Lung (tissue), 12 donors: Measurements from ENCODE around the gene CHAF1A. TPM values are rescaled to one million over a fixed set of nuclear protein-coding genes. Genes with fewer than 3 reads are reported as not detected.

Experiments
- ATAC-seq: fragments of 200-7000 bp; cut with Tn5 transposase; one replicate; pipeline ENCODE4 v1.9.1; 2020; ENCODE audit warnings: moderate number of reproducible peaks; ENCODE audit not compliant: insufficient read depth, low FRiP score
- DNase-seq, 3 donors: peaks; one replicate each; pipeline ENCODE4 v3.0.0-alpha.2; 2013 to 2017
- H3K27ac ChIP-seq, 2 donors: one replicate each; pipeline ENCODE4 v1.5.1; 2013; ENCODE audit warnings: mild to moderate bottlenecking in 2 of 2, moderate library complexity in 2 of 2, control low read depth in 1 of 2, inconsistent platforms in 1 of 2, low read depth in 1 of 2, low read length in 1 of 2
- H3K27me3 ChIP-seq, 3 donors: one replicate each; pipeline ENCODE4 v1.5.1; 2013; ENCODE audit warnings: low read length in 2 of 3; ENCODE audit not compliant: control insufficient read depth in 3 of 3, insufficient read depth in 3 of 3
- H3K36me3 ChIP-seq, 4 donors: one replicate each; pipeline ENCODE4 v1.5.1; 2013; ENCODE audit warnings: low read length in 4 of 4, mild to moderate bottlenecking in 1 of 4, moderate library complexity in 1 of 4; ENCODE audit not compliant: control insufficient read depth in 4 of 4, insufficient read depth in 4 of 4
- H3K4me1 ChIP-seq, 5 donors: one replicate each; pipeline ENCODE4 v1.5.1; 2013; ENCODE audit warnings: low read length in 5 of 5, mild to moderate bottlenecking in 2 of 5, moderate library complexity in 1 of 5; ENCODE audit not compliant: control insufficient read depth in 5 of 5, insufficient read depth in 5 of 5
- H3K4me3 ChIP-seq: one replicate; pipeline ENCODE4 v1.5.1; 2013; ENCODE audit warnings: mild to moderate bottlenecking, control low read depth, moderate library complexity
- H3K9ac ChIP-seq, 2 donors: one replicate each; pipeline ENCODE4 v1.5.1; 2013; ENCODE audit warnings: low read length in 2 of 2, control low read depth in 1 of 2; ENCODE audit not compliant: insufficient read depth in 1 of 2
- H3K9me3 ChIP-seq, 4 donors: one replicate each; pipeline ENCODE4 v1.5.1; 2013; ENCODE audit warnings: low read length in 3 of 4, mild to moderate bottlenecking in 1 of 4, moderate library complexity in 1 of 4; ENCODE audit not compliant: control insufficient read depth in 4 of 4, insufficient read depth in 3 of 4
- CTCF ChIP-seq: IDR thresholded peaks from 2 replicates; pipeline ENCODE4 v1.5.1; 2012; ENCODE audit warnings: mild to moderate bottlenecking; ENCODE audit errors: control extremely low read depth, extremely low read depth
- WGBS, 2 donors: extraction: QIAGEN DNeasy Blood & Tissue Kit; methylation state at CpG; one replicate each; pipeline ENCODE4 v1.1.7; 2013; 5-methylcytosine and 5-hydroxymethylcytosine counted together
- polyA plus RNA-seq, 2 donors: library from polyadenylated mRNA; stranded (reverse); fragments of 200-250 nt; gene quantifications; one replicate each; pipeline ENCODE4 v1.2.1, GENCODE V29; 2013
- total RNA-seq, 2 donors: library from RNA; depleted of rRNA in 1 of 2; stranded (reverse); fragments of >200 nt in 1 of 2; gene quantifications; one replicate each; pipeline ENCODE4 v1.2.1, GENCODE V29; 2014 to 2021
- donor health status: control.
- donor health status: control.
- donor health status: Bipolar disorder and iron deficiency.
- donor health status: healthy.
- donor health status: DM: yes; HTN: yes; CAD: no.

The CHAF1A gene
- total and polyA plus RNA-seq, 4 donors, result 6.8 to 16.7 (median 8.7) TPM

GRCh38 chr19:4367781-4368127 is 34.7 kb upstream of the CHAF1A start:
- no peak for DNase-seq
- H3K36me3 ChIP-seq, result peaks cover 3 to 38% (median 23%) of the 10 kb centered on the region in 4 donors
- no peaks in the 10 kb centered on the region for H3K9me3 ChIP-seq
- 84 to 85% methylated on average over 13 of the region's 13 CpGs for WGBS, 2 donors
- no peaks in the 10 kb centered on the region for H3K27me3 ChIP-seq
- no peak for TF ChIP-seq CTCF
- H3K27ac ChIP-seq, result peak overlapping the region in 1 of 2 donors; percentile 69
- no peak for ATAC-seq
- no peak overlapping the region for H3K9ac ChIP-seq
- no peak overlapping the region for H3K4me3 ChIP-seq
- peaks cover 7 to 44% (median 31%) of the 10 kb centered on the region in 5 donors for H3K4me1 ChIP-seq

GRCh38 chr19:4368128-4368820 is 34.2 kb upstream of the CHAF1A start:
- Histone ChIP-seq H3K27me3 (no peaks in the 10 kb centered on the region), H3K36me3 (peaks cover 0 to 33% (median 21%) of the 10 kb centered on the region in 4 donors), H3K27ac (peak overlapping the region in 1 of 2 donors; percentile 69), H3K4me1 (peaks cover 12 to 48% (median 36%) of the 10 kb centered on the region in 5 donors), H3K4me3 (no peak overlapping the region), H3K9ac (no peak overlapping the region), H3K9me3 (no peaks in the 10 kb centered on the region)
- DNase-seq (peak in 2 of 3 donors; percentile 52), ATAC-seq (no peak)
- WGBS, 2 donors, result 48 to 50% methylated on average over 19 of the region's 19 CpGs
- no peak for TF ChIP-seq CTCF

- H3K27me3 ChIP-seq, result no peaks in the 10 kb centered on the region
- peak overlapping the region in 1 of 2 donors; percentile 83 for H3K27ac ChIP-seq
- peaks cover 16 to 58% (median 46%) of the 10 kb centered on the region in 5 donors for H3K4me1 ChIP-seq
- no peak overlapping the region for H3K9ac ChIP-seq
- WGBS, 2 donors, result 6 to 12% methylated on average over 25 of the region's 25 CpGs
- ATAC-seq (peak; percentile 67), DNase-seq (peak; percentile 49 to 62 (median 53))
- H3K4me3 ChIP-seq, result no peak overlapping the region
- no peak for TF ChIP-seq CTCF
- H3K36me3 ChIP-seq, result peaks cover 0 to 24% (median 15%) of the 10 kb centered on the region in 4 donors
- H3K9me3 ChIP-seq, result no peaks in the 10 kb centered on the region
Measured at GRCh38 chr19:4369109-4369887, 33.1 kb upstream of the CHAF1A start.
